ENCODE data around the gene MAN1A2. TPM values are rescaled to one million over a fixed set of nuclear protein-coding genes. Genes with fewer than 3 reads are reported as not detected.

Gene MAN1A2
- polyA plus RNA-seq, 1 experiment, result 11.9 TPM

DNA sequence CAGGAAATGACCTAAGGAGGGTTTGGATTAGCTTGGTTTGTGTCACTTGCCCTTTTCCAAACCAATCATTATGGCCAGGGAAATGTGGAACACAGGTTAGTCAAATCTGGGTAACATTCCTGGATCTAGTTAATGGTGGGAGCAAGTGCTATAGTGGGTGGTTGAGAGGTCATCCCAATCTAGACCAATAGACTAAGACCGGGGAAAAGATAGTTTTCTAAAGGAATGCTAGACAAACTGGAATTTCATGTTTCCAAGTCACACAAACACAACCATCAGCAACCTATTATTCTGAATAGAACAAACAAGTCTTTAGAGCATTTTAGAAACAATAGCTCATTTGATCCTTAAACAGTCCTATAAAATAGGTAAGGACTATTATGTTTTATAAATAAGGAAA lies 4.3 kb upstream of the MAN1A2 start:
- no peak for DNase-seq (ENCODE audit: low read depth)
- Histone ChIP-seq H3K27me3 (ENCODE audit: control insufficient read depth, insufficient read depth, low read length) (no peaks in the 10 kb centered on the region; the same call in 1 of the 2 replicates), H3K36me3 (ENCODE audit: control insufficient read depth, insufficient read depth, low read length) (no peaks in the 10 kb centered on the region), H3K4me3 (ENCODE audit: low read depth, low read length) (no peak overlapping the region)
- ChIA-PET POLR2A (no interaction called here), CTCF (no interaction called here)
- TF ChIP-seq, protein P1, sequence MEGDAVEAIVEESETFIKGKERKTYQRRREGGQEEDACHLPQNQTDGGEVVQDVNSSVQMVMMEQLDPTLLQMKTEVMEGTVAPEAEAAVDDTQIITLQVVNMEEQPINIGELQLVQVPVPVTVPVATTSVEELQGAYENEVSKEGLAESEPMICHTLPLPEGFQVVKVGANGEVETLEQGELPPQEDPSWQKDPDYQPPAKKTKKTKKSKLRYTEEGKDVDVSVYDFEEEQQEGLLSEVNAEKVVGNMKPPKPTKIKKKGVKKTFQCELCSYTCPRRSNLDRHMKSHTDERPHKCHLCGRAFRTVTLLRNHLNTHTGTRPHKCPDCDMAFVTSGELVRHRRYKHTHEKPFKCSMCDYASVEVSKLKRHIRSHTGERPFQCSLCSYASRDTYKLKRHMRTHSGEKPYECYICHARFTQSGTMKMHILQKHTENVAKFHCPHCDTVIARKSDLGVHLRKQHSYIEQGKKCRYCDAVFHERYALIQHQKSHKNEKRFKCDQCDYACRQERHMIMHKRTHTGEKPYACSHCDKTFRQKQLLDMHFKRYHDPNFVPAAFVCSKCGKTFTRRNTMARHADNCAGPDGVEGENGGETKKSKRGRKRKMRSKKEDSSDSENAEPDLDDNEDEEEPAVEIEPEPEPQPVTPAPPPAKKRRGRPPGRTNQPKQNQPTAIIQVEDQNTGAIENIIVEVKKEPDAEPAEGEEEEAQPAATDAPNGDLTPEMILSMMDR (IDR thresholded peaks at IDR 0.05; ENCODE audit: insufficient read depth, low read depth, low read length), result no peak

DNA sequence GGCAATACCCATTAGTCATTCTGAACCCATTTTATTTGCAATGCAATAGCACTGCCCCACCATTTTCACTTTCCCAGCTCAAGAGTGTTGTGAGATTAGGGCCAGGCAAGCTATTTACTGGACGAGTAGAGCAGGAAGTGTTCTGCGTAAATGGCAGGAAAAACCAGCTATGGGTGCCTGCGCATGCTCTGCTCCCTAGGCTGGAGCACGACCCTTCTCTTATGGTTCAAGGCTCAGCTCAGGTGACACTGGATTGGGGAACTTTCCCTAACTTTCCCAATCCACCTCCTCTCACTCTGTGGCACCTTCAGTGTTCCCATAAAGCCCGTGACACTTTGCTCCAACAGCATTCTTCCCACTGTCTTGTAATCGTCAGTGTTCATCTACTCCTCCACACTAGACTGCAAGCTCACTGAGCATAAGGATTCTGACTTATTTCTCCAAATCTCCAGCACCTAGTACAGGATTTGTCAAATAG lies 3.6 kb upstream of the MAN1A2 start:
- TF ChIP-seq, protein P1 (IDR thresholded peaks at IDR 0.05; ENCODE audit: insufficient read depth, low read depth, low read length), result no peak
- ChIA-PET POLR2A (no interaction called here), CTCF (interaction anchor here (0.6 kb wide), 1 partner anchor 639 kb away, joined by 3 read pairs; no protein-coding TSS in a partner anchor)
- no peaks in the 10 kb centered on the region for H3K36me3 ChIP-seq (ENCODE audit: control insufficient read depth, insufficient read depth, low read length)
- no peaks in the 10 kb centered on the region; the same call in 1 of the 2 replicates for H3K27me3 ChIP-seq (ENCODE audit: control insufficient read depth, insufficient read depth, low read length)
- H3K4me3 ChIP-seq (ENCODE audit: low read depth, low read length), result no peak overlapping the region
- no peak for DNase-seq (ENCODE audit: low read depth)

DNA sequence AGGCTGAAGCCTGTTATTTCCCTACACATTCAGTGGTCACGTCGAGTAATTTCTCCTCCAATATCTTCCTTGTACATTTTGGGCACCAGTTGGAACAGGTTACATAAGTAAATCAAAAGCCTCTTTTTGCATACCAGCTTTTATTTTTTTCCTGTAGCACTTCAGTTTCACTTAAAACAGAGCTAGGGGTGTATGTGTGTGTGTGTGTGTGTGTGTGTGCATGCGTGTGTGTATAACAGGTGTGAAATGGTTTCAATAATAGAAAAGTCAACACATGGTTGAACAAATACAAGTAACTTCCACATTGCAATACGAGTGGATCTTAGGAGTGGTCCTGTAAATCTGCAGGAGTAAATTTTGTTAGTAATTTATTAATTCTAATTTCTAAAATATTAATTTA lies 3.0 kb upstream of the MAN1A2 start:
- CTCF ChIA-PET, result interaction anchor here (0.6 kb wide), 1 partner anchor 640 kb away, joined by 3 read pairs; no protein-coding TSS in a partner anchor
- POLR2A ChIA-PET, result no interaction called here
- TF ChIP-seq, protein P1 (IDR thresholded peaks at IDR 0.05; ENCODE audit: insufficient read depth, low read depth, low read length), result no peak

DNA sequence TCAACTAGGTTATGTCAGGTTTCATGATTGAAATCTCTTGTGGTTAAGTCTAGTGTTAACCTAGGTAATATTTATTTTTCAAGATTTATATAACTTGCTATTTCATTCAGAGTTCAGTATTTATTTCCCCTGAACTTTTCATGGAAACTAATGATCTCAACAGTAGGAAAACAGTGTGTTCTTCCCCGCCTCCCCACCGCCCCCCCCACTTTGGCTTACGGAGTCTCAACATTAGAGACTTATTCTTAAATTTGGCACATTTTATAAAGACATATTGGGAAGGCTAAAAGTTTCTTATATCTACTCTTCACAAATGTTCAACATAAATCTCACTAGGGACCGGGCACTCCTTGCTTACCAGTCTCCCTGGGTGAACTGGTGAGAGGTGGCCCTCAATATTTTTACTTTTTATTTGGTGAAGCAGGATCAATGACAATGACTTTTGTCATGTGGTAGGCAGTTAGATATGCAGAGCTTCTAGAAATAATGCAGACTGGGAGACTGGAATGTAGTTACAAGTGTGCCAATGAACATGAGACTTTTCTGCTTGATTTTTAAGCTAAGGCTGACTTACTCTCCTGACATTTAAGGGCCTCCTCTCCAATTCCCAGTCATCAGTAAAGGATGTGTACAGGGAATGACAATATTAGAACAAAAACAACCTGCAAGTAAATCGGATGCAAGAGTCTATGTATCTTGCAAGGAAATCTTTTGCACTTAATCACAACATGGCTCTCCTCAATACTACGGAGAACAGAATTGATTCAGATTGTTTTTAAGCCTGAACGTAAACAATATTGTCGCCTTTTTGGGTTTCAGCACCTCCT lies 1.7 kb upstream of the MAN1A2 start:
- ChIA-PET POLR2A (no interaction called here), CTCF (no interaction called here)
- no peaks in the 10 kb centered on the region for H3K27me3 ChIP-seq (ENCODE audit: control insufficient read depth, insufficient read depth, low read length)
- H3K4me3 ChIP-seq (ENCODE audit: low read depth, low read length), result peak overlapping the region; percentile 78
- no peaks in the 10 kb centered on the region for H3K36me3 ChIP-seq (ENCODE audit: control insufficient read depth, insufficient read depth, low read length)
- DNase-seq (ENCODE audit: low read depth), result no peak
- TF ChIP-seq, protein P1 (IDR thresholded peaks at IDR 0.05; ENCODE audit: insufficient read depth, low read depth, low read length), result no peak

More for the DNA sequence above, 3.0 kb upstream of the MAN1A2 start:
- no peak for DNase-seq (ENCODE audit: low read depth)
- Histone ChIP-seq H3K4me3 (ENCODE audit: low read depth, low read length) (no peak overlapping the region), H3K27me3 (ENCODE audit: control insufficient read depth, insufficient read depth, low read length) (no peaks in the 10 kb centered on the region; the same call in 1 of the 2 replicates), H3K36me3 (ENCODE audit: control insufficient read depth, insufficient read depth, low read length) (no peaks in the 10 kb centered on the region)

DNA sequence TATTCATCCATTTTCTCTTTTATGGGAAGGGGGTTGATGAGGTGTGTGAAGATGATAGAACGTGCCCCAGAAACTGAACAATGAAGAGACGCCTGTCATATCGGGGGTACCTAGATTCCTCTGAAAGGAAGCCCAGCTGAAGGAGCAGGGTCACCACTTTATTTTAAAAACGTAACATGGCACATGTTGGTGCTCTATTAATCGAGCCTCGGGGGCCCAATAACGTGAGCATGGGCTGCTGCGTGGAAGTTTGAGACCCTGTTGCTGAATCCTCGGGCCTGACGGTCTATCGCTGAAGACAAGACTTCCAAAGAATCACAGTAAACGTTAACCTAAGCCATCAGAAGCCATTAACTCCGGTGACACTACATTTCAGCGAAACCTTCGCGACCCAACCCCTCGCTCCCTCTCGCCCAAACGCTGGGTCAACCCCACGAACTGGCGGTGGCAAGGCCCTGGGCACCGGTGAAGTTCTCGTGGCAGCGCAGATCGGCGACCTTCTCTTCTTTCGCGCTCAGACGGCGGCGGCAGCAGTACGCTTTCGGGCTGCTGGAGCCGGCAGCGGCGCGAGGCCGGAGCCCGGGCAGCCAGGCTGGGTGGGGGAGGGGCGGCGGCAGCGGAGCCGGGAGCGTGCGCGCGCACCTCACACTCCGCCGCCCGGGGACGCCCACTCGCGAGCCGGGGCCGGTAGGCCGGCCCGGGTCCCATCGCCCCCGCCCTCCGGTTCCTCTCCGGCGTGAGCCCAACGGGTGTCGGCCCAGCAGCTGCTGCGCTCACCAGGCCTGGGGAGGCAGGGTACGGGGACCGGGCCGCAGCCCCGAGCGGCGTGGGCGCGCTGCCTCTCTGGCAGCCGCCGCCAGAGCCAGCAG lies 838 bp upstream of the MAN1A2 start:
- no peak for DNase-seq (ENCODE audit: low read depth)
- H3K4me3 ChIP-seq (ENCODE audit: low read depth, low read length), result peak overlapping the region; percentile 78
- POLR2A ChIA-PET, result interaction anchor here (0.6 to 0.9 kb wide), 2 partner anchors 11 to 170 kb away, joined by 4 read pairs; no protein-coding TSS in a partner anchor
- H3K36me3 ChIP-seq (ENCODE audit: control insufficient read depth, insufficient read depth, low read length), result no peaks in the 10 kb centered on the region
- no peaks in the 10 kb centered on the region for H3K27me3 ChIP-seq (ENCODE audit: control insufficient read depth, insufficient read depth, low read length)
- CTCF ChIA-PET, result no interaction called here
- TF ChIP-seq, protein P1 (IDR thresholded peaks at IDR 0.05; ENCODE audit: insufficient read depth, low read depth, low read length), result no peak

Measured in BJ (cell line).